K562 (cell line): ENCODE results near the gene UBE2E3. TPM values are rescaled to one million over a fixed set of nuclear protein-coding genes. Genes with fewer than 3 reads are reported as not detected.

Experiments
- GATAD2B ChIP-seq: fragments of 450-650 bp; IDR thresholded peaks from 2 replicates; pipeline ENCODE4 v1.6.1; 2017; ENCODE audit warnings: mild to moderate bottlenecking, borderline replicate concordance
- HNRNPK ChIP-seq: fragments of 200-400 bp; formaldehyde crosslinking; IDR thresholded peaks from one replicate; pipeline ENCODE4 v1.6.1; 2018; ENCODE audit warnings: mild to moderate bottlenecking, low read depth, low read length; ENCODE audit not compliant: poor library complexity, severe bottlenecking
- KLF13 ChIP-seq: fragments of 450-650 bp; IDR thresholded peaks from 2 replicates; pipeline ENCODE4 v1.6.1; 2016; ENCODE audit warnings: missing genetic modification characterization, low read depth, mild to moderate bottlenecking, missing compliant biosample characterization, moderate library complexity, borderline replicate concordance
- NELFE ChIP-seq: IDR thresholded peaks from 2 replicates; pipeline ENCODE4 v1.6.1; 2011; ENCODE audit warnings: mild to moderate bottlenecking; ENCODE audit not compliant: insufficient read depth, insufficient read length
- NFIX ChIP-seq: fragments of 250-450 bp; sonication (Bioruptor Pico); IDR thresholded peaks from 2 replicates; pipeline ENCODE4 v1.4.0; 2020; ENCODE audit warnings: low read depth, mild to moderate bottlenecking, moderate library complexity
- NR3C1 ChIP-seq: sonication (generic); formaldehyde crosslinking; IDR thresholded peaks from 2 replicates; pipeline ENCODE4 v1.8.1; 2022; ENCODE audit warnings: missing genetic modification reagents
- OTX1 ChIP-seq: fragments of 450-650 bp; formaldehyde crosslinking; IDR thresholded peaks from 2 replicates; pipeline ENCODE4 v1.4.0; 2022; ENCODE audit warnings: mild to moderate bottlenecking
- PHF20 ChIP-seq: fragments of 450-650 bp; IDR thresholded peaks from 2 replicates; pipeline ENCODE4 v1.6.1; 2018; ENCODE audit not compliant: partially characterized antibody
- PTRF ChIP-seq: fragments of 450-650 bp; IDR thresholded peaks from 2 replicates; pipeline ENCODE4 v1.6.1; 2016; ENCODE audit warnings: mild to moderate bottlenecking, missing genetic modification characterization, missing compliant biosample characterization
- SMARCE1 ChIP-seq: fragments of 450-650 bp; IDR thresholded peaks from 2 replicates; pipeline ENCODE4 v1.7.1; 2016; ENCODE audit warnings: mild to moderate bottlenecking
- SMC3 ChIP-seq: conservative IDR thresholded peaks from 2 replicates; pipeline ENCODE4 v1.6.1; 2011; ENCODE audit warnings: low read depth, low read length, improper control_type of control experiment; ENCODE audit not compliant: insufficient read depth
- TSC22D4 ChIP-seq: fragments of 450-650 bp; IDR thresholded peaks from 2 replicates; pipeline ENCODE4 v1.6.1; 2016; ENCODE audit warnings: missing genetic modification characterization, missing biosample characterization, control low read depth
- U2AF1 ChIP-seq: fragments of 200-400 bp; formaldehyde crosslinking; optimal IDR thresholded peaks from 2 replicates; pipeline ENCODE3; 2017; ENCODE audit warnings: mild to moderate bottlenecking, low read depth, low read length, moderate library complexity
- ZFP1 ChIP-seq: fragments of 450-650 bp; formaldehyde crosslinking; IDR thresholded peaks from 2 replicates; pipeline ENCODE4 v1.4.0; 2020; ENCODE audit warnings: mild to moderate bottlenecking, mixed read lengths
- ZNF121 ChIP-seq: sonication (generic); formaldehyde crosslinking; conservative IDR thresholded peaks from 2 replicates; pipeline ENCODE4 v1.8.0; 2022; ENCODE audit warnings: missing genetic modification reagents
- ZNF224 ChIP-seq: sonication (generic); formaldehyde crosslinking; IDR thresholded peaks from 2 replicates; pipeline ENCODE4 v1.8.0; 2022; ENCODE audit warnings: mild to moderate bottlenecking, missing genetic modification reagents
- ZZZ3 ChIP-seq: fragments of 450-650 bp; IDR thresholded peaks from 2 replicates; pipeline ENCODE4 v1.6.1; 2016; ENCODE audit warnings: antibody characterized with exemption, mild to moderate bottlenecking, moderate library complexity
- polyA plus RNA-seq, 8 experiments: library from polyadenylated mRNA; depleted of rRNA in 4 of 8; stranded (reverse) in 5 of 8; unstranded in 3 of 8; fragments of >200 nt; fragmentation: Nextera tagmentation in 2 of 8; fragmentation: Illumina TruSeq in 1 of 8; extraction: Ambion mirVana in 2 of 8; extraction: Trizol in 1 of 8; gene quantifications; 2 replicates each; pipeline versions ENCODE4 v1.2.1 to v1.2.3, GENCODE V29; 2011 to 2014; ENCODE audit warnings: inconsistent platforms in 1 of 8, missing spikeins in 1 of 8
- total RNA-seq, 7 experiments: library from RNA; depleted of rRNA in 6 of 7; stranded (reverse); fragments of >200 nt in 6 of 7; fragmentation: Illumina TruSeq in 2 of 7; extraction: Trizol in 2 of 7; gene quantifications; 2 replicates each; pipeline versions ENCODE4 v1.2.1 to v1.2.3, GENCODE V29; 2011 to 2021; ENCODE audit warnings: low replicate concordance in 1 of 7
- TF ChIP-seq, protein P1 (sequence below): fragments of 450-650 bp; IDR thresholded peaks from 2 replicates; pipeline ENCODE4 v1.6.1; 2017; ENCODE audit warnings: antibody characterized with exemption
- TF ChIP-seq, protein P2 (sequence below): fragments of 450-650 bp; formaldehyde crosslinking; conservative IDR thresholded peaks from 2 replicates; pipeline ENCODE4 v1.4.0; 2022; ENCODE audit warnings: mild to moderate bottlenecking, missing genetic modification characterization
- TF ChIP-seq, protein P3 (sequence below): sonication (generic); formaldehyde crosslinking; IDR thresholded peaks from 2 replicates; pipeline ENCODE4 v1.8.1; 2022; ENCODE audit warnings: missing genetic modification reagents
- TF ChIP-seq, protein P4 (sequence below): fragments of 250-450 bp; sonication (Bioruptor Pico); IDR thresholded peaks from 2 replicates; pipeline ENCODE4 v1.5.0; 2021; ENCODE audit warnings: mild to moderate bottlenecking, moderate library complexity

The UBE2E3 gene
- total and polyA plus RNA-seq, 9 of the 15 experiments (the other 6 are each of a cell fraction or from before 2014, with no cell fraction given): 58.2 to 173 (median 78.0) TPM

DNA sequence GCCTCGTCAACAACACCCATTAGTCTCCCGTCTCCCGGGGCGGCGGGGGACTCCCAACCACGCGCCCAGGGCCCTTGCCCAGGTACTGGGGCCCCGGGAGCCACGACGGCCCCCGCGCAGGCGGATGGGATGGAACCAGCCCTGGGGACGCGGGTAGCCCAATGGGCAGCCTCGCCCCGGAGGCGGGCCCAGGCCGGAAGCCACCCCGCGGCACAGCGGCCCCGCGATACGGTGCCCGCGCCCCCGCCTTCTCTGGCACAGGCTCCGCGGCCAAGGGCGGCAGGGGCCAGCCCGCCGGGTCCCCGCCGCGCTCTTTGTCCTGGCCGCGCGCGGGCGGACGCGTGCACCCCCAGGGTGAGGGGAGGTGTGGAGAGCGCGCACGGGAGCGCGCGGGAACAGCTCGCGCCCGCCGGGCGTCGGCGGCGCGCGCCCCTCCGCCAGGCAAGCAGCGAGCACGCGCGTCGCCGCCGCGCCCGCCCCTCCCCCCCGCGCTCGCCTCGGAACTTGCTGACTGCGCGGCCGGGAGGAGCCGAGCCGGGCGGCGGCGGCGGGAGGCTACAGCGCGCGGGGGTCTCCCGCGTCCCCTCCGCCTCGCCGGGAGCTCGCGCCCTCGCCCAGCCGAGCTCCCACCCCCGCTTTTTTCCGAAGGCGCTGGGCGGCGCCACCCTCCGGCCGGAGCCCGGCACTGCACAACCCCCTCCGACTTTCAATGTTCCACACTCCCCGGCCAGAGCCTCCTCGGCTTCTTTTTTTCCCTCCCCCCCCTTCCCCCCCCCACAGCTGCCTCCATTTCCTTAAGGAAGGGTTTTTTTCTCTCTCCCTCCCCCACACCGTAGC lies at the start of gene UBE2E3 (continued):
- TF ChIP-seq, protein P1, sequence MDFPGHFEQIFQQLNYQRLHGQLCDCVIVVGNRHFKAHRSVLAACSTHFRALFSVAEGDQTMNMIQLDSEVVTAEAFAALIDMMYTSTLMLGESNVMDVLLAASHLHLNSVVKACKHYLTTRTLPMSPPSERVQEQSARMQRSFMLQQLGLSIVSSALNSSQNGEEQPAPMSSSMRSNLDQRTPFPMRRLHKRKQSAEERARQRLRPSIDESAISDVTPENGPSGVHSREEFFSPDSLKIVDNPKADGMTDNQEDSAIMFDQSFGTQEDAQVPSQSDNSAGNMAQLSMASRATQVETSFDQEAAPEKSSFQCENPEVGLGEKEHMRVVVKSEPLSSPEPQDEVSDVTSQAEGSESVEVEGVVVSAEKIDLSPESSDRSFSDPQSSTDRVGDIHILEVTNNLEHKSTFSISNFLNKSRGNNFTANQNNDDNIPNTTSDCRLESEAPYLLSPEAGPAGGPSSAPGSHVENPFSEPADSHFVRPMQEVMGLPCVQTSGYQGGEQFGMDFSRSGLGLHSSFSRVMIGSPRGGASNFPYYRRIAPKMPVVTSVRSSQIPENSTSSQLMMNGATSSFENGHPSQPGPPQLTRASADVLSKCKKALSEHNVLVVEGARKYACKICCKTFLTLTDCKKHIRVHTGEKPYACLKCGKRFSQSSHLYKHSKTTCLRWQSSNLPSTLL: no peak
- TF ChIP-seq, protein P2, sequence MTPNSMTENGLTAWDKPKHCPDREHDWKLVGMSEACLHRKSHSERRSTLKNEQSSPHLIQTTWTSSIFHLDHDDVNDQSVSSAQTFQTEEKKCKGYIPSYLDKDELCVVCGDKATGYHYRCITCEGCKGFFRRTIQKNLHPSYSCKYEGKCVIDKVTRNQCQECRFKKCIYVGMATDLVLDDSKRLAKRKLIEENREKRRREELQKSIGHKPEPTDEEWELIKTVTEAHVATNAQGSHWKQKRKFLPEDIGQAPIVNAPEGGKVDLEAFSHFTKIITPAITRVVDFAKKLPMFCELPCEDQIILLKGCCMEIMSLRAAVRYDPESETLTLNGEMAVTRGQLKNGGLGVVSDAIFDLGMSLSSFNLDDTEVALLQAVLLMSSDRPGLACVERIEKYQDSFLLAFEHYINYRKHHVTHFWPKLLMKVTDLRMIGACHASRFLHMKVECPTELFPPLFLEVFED (CRISPR knock-in tag): no peak
- TF ChIP-seq U2AF1 (no peak), SMC3 (no peak), GATAD2B (peak; percentile 96), ZNF224 (CRISPR knock-in tag) (no peak), OTX1 (CRISPR knock-in tag) (no peak), TSC22D4 (tag) (no peak), ZFP1 (no peak), PHF20 (peak; percentile 35), SMARCE1 (no peak), NFIX (CRISPR knock-in tag) (no peak), NR3C1 (CRISPR knock-in tag) (no peak), PTRF (tag) (no peak), HNRNPK (peak; percentile 50), KLF13 (tag) (no peak), NELFE (no peak), ZNF121 (CRISPR knock-in tag) (no peak), ZZZ3 (no peak)
- TF ChIP-seq, protein P3, sequence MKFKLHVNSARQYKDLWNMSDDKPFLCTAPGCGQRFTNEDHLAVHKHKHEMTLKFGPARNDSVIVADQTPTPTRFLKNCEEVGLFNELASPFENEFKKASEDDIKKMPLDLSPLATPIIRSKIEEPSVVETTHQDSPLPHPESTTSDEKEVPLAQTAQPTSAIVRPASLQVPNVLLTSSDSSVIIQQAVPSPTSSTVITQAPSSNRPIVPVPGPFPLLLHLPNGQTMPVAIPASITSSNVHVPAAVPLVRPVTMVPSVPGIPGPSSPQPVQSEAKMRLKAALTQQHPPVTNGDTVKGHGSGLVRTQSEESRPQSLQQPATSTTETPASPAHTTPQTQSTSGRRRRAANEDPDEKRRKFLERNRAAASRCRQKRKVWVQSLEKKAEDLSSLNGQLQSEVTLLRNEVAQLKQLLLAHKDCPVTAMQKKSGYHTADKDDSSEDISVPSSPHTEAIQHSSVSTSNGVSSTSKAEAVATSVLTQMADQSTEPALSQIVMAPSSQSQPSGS (CRISPR knock-in tag): no peak
- TF ChIP-seq, protein P4, sequence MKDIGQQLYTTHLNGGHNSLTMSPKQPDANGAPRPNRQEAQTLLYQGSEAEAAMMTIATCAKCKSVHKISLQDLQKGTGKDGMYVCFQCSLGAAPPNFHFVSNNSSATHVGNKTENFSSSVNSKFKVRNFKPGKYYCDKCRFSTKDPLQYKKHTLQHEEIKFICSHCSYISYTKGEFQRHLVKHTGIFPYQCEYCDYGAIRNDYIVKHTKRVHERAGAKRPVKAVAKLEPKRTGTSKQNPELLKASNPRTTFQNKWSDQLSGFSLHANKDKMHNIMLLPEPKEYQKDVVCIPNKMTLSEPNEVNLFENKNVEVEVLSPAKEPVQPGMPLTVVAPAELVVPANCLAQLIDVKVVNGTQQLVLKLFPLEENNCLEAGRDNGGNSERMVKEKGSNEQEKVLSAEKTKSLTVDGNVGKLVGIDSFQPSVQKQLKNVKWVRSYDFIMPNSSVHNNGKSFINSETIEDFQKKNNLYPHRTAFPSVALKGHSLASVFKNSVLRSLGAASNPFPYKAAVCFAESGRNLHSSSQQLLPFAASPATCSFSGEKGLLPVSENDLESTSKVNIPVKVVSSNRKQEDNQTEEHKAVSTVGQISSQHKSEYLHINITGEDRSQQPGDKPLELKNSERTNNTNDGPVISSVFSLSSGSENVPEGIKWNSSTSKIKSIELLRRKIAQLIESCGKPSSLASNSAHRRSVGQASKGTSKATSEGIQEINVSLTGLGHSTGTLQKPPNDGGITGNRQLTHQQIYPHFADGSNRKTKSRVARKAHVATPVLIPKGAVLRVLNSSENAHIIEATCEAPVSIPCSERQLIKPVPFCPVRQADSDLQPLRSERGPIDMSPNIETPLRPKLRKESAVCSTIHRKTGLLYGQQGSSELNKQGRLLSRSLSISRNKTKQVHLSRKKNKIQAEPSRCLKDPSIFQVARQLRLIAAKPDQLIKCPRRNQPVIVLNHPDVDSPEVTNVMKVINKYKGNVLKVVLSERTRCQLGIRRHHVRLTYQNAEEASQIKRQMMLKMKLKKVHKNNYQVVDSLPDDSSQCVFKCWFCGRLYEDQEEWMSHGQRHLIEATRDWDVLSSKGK: no peak
